Uterus (tissue), 2 donors: ENCODE measurements around the gene CYP2C19.

ENCODE experiments used
- CTCF ChIP-seq, 4 experiments: fragments of 200-600 bp in 2 of 4; fragments of 450-650 bp in 2 of 4; sonication (generic) in 2 of 4; IDR thresholded peaks; one replicate each; pipeline ENCODE4 v1.5.1; 2016 to 2019; ENCODE audit warnings: antibody characterized with exemption in 4 of 4, mild to moderate bottlenecking in 2 of 4, moderate library complexity in 1 of 4
- POLR2A ChIP-seq, 2 donors: fragments of 450-650 bp; IDR thresholded peaks; one replicate each; pipeline ENCODE4 v1.6.1; 2016; ENCODE audit warnings: antibody characterized with exemption in 2 of 2, mild to moderate bottlenecking in 1 of 2, moderate library complexity in 1 of 2

GRCh38 chr10:94859086-94859485 is 96.6 kb downstream of the CYP2C19 start:
- no peak for TF ChIP-seq POLR2A (IDR thresholded peaks at IDR 0.05)
- TF ChIP-seq CTCF (IDR thresholded peaks at IDR 0.05) = no peak
